GM23338 (cell line): ENCODE data around the gene TRIM52. TPM values are rescaled to one million over a fixed set of nuclear protein-coding genes. Genes with fewer than 3 reads are reported as not detected.

Source experiments
- ATAC-seq: fragments of 200-7000 bp; cut with Tn5 transposase; 3 replicates; pipeline ENCODE4 v1.9.1; 2020
- DNase-seq: peaks from one replicate; pipeline ENCODE4 v3.0.0-alpha.2; 2015; ENCODE audit warnings: low spot score
- H2AFZ ChIP-seq: fragments of 200-600 bp; sonication (generic); 2 replicates; pipeline ENCODE4 v1.8.0; 2016; ENCODE audit warnings: antibody characterized with exemption, mild to moderate bottlenecking, moderate library complexity
- H3F3A ChIP-seq: fragments of 200-600 bp; sonication (generic); replicated peaks from 2 replicates; pipeline ENCODE4 v1.8.0; 2017; ENCODE audit warnings: antibody characterized with exemption, mixed run types, low read depth
- H3K27ac ChIP-seq: fragments of 200-600 bp; sonication (generic); 2 replicates; pipeline ENCODE4 v1.6.1; 2016; ENCODE audit warnings: low read depth
- H3K27me3 ChIP-seq: fragments of 200-600 bp; sonication (generic); 2 replicates; pipeline ENCODE4 v1.8.0; 2016; ENCODE audit warnings: mild to moderate bottlenecking, mixed run types, moderate library complexity; ENCODE audit not compliant: insufficient read depth
- H3K36me3 ChIP-seq: fragments of 200-600 bp; sonication (generic); 2 replicates; pipeline ENCODE4 v1.8.0; 2016; ENCODE audit warnings: mild to moderate bottlenecking; ENCODE audit not compliant: insufficient read depth
- H3K4me1 ChIP-seq: fragments of 200-600 bp; sonication (generic); 2 replicates; pipeline ENCODE4 v1.8.0; 2016; ENCODE audit warnings: mild to moderate bottlenecking, moderate library complexity; ENCODE audit not compliant: insufficient read depth
- H3K4me2 ChIP-seq: fragments of 200-600 bp; sonication (generic); 2 replicates; pipeline ENCODE4 v1.7.1; 2017; ENCODE audit warnings: mixed run types
- H3K4me3 ChIP-seq: fragments of 200-600 bp; sonication (generic); 2 replicates; pipeline ENCODE4 v1.6.1; 2016; ENCODE audit warnings: mixed run types
- H3K79me2 ChIP-seq: fragments of 200-600 bp; sonication (generic); replicated peaks from 2 replicates; pipeline ENCODE4 v1.8.0; 2017; ENCODE audit warnings: mild to moderate bottlenecking; ENCODE audit not compliant: insufficient read depth
- H3K9me2 ChIP-seq: fragments of 200-600 bp; sonication (generic); 2 replicates; pipeline ENCODE4 v1.8.0; 2017; ENCODE audit not compliant: insufficient read depth
- H4K20me1 ChIP-seq: fragments of 200-600 bp; sonication (generic); replicated peaks from 2 replicates; pipeline ENCODE4 v1.8.0; 2017; ENCODE audit warnings: mild to moderate bottlenecking; ENCODE audit not compliant: insufficient read depth
- H3K27ac Mint-ChIP-seq: 2 replicates; pipeline ENCODE4 v1.8.0; 2020; ENCODE audit warnings: inconsistent platforms, mild to moderate bottlenecking, moderate library complexity, mixed read lengths
- H3K27me3 Mint-ChIP-seq: 3 replicates; pipeline ENCODE4 v1.8.0; 2022; ENCODE audit warnings: low read depth, mild to moderate bottlenecking, moderate library complexity, mixed read lengths, inconsistent platforms; ENCODE audit not compliant: insufficient read depth, poor library complexity
- H3K36me3 Mint-ChIP-seq: 3 replicates; pipeline ENCODE4 v1.8.0; 2021; ENCODE audit warnings: low read depth, mild to moderate bottlenecking, inconsistent platforms, moderate library complexity, mixed read lengths
- H3K4me1 Mint-ChIP-seq: 3 replicates; pipeline ENCODE4 v1.8.0; 2020; ENCODE audit warnings: mild to moderate bottlenecking, inconsistent platforms, mixed read lengths
- H3K4me3 Mint-ChIP-seq: 3 replicates; pipeline ENCODE4 v1.8.0; 2021; ENCODE audit warnings: moderate library complexity, mild to moderate bottlenecking, inconsistent platforms, mixed read lengths
- H3K9me3 Mint-ChIP-seq: 3 replicates; pipeline ENCODE4 v1.8.0; 2020; ENCODE audit warnings: moderate library complexity, mild to moderate bottlenecking, inconsistent platforms, mixed read lengths
- CREB1 ChIP-seq: fragments of 250-450 bp; sonication (Bioruptor Pico); IDR thresholded peaks from 2 replicates; pipeline ENCODE4 v1.5.0; 2020; ENCODE audit warnings: low read depth, mild to moderate bottlenecking, moderate library complexity
- EZH2 ChIP-seq: fragments of 200-600 bp; sonication (generic); IDR thresholded peaks from one replicate; pipeline ENCODE4 v1.8.0; 2017; ENCODE audit warnings: antibody characterized with exemption, mild to moderate bottlenecking, low read depth; ENCODE audit not compliant: unreplicated experiment
- EZH2phosphoT487 ChIP-seq: fragments of 200-600 bp; sonication (generic); IDR thresholded peaks from one replicate; pipeline ENCODE4 v1.8.1; 2018; ENCODE audit warnings: antibody characterized with exemption; ENCODE audit not compliant: unreplicated experiment
- JUNB ChIP-seq: IDR thresholded peaks from one replicate; pipeline ENCODE4 v1.6.1; 2016; ENCODE audit warnings: antibody characterized with exemption; ENCODE audit not compliant: unreplicated experiment
- NANOG ChIP-seq: IDR thresholded peaks from 2 replicates; pipeline ENCODE4 v1.6.1; 2016; ENCODE audit warnings: antibody characterized with exemption, borderline replicate concordance
- POLR2AphosphoS5 ChIP-seq: IDR thresholded peaks from 2 replicates; pipeline ENCODE4 v1.6.1; 2016; ENCODE audit warnings: antibody characterized with exemption, low read depth
- STAT1 ChIP-seq: IDR thresholded peaks from one replicate; pipeline ENCODE4 v1.6.1; 2016; ENCODE audit warnings: antibody characterized with exemption; ENCODE audit not compliant: unreplicated experiment
- ZNF114 ChIP-seq: fragments of 250-450 bp; sonication (Bioruptor Pico); IDR thresholded peaks from 2 replicates; pipeline ENCODE4 v1.5.0; 2020; ENCODE audit warnings: mild to moderate bottlenecking, moderate library complexity
- ZNF331 ChIP-seq: fragments of 250-450 bp; sonication (Bioruptor Pico); IDR thresholded peaks from 2 replicates; pipeline ENCODE4 v1.5.0; 2020; ENCODE audit warnings: low read depth, mild to moderate bottlenecking, moderate library complexity
- polyA plus RNA-seq: library from polyadenylated mRNA; unstranded; fragments of >200 nt; fragmentation: Nextera tagmentation; extraction: Ambion mirVana; gene quantifications from 2 replicates; pipeline ENCODE4 v1.2.1, GENCODE V29; 2016
- total RNA-seq: library from RNA; depleted of rRNA; stranded (reverse); fragments of >200 nt; shearing (Covaris generic); gene quantifications from 2 replicates; pipeline ENCODE4 v1.2.3, GENCODE V29; 2014
- TF ChIP-seq, protein P1 (sequence below): fragments of 250-450 bp; sonication (Bioruptor Pico); IDR thresholded peaks from 2 replicates; pipeline ENCODE4 v1.5.0; 2020; ENCODE audit warnings: mild to moderate bottlenecking, moderate library complexity
- TF ChIP-seq, protein P2 (sequence below): IDR thresholded peaks from one replicate; pipeline ENCODE4 v1.6.1; 2018; ENCODE audit warnings: antibody characterized with exemption; ENCODE audit not compliant: unreplicated experiment
- TF ChIP-seq, protein P3 (sequence below), 2 experiments: fragments of 200-600 bp in 1 of 2; sonication (generic) in 1 of 2; conservative IDR thresholded peaks; 2 replicates each; pipeline versions ENCODE4 v1.5.1 to v1.6.1; 2016 to 2017; ENCODE audit warnings: antibody characterized with exemption in 2 of 2, low read depth in 2 of 2, mild to moderate bottlenecking in 2 of 2, moderate library complexity in 1 of 2
- TF ChIP-seq, protein P4 (sequence below): IDR thresholded peaks from 2 replicates; pipeline ENCODE4 v1.6.1; 2016; ENCODE audit warnings: antibody characterized with exemption

TRIM52 gene
- total and polyA plus RNA-seq, 2 experiments from 2014 or later: 6.2 to 8.1 TPM

DNA sequence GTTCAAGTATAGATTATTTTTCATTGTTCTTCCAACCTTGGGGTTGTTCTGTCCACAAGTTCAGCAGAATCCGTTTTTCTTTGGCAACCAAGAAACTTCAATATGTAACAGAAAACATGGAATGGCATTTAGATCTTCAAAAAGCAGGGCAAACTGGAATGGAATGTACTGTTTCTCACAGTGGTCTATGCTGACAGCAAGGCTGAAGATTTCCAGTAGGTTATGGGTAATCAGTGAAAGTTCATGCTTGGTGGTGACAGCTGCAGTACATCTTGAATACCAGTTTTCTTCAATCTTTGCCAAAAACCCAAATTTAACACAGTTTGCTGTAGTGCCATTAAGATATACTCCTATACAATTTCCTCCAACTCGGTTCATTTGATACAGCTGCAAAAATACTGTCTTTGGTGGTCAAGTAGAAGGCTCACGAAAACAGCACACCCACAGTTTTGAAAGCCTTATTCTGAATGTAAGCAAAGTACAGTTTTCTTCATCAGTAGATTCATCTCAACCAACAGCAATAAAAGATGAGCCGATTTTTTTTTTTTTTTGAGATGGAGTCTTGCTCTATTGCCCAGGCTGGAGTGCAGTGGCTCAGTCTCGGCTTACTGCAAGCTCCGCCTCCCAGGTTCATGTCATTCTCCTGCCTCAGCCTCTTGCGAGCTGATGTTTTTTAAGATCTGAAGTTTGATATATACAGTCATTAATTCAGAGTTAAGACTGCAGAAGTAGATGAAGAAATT is 4.9 kb downstream of the TRIM52 start:
- Histone ChIP-seq H4K20me1 (peaks cover 49% of the 10 kb centered on the region), H3F3A (peaks cover 22% of the 10 kb centered on the region), H3K4me1 (peaks cover 17% of the 10 kb centered on the region), H3K4me3 (no peak overlapping the region), H3K36me3 (peaks cover 32% of the 10 kb centered on the region), H3K9me2 (no peaks in the 10 kb centered on the region), H3K27me3 (no peaks in the 10 kb centered on the region), H3K4me2 (no peak overlapping the region), H3K79me2 (peaks cover 91% of the 10 kb centered on the region), H3K27ac (no peak overlapping the region), H2AFZ (no peak overlapping the region)
- no peak overlapping the region for H3K27ac Mint-ChIP-seq
- H3K4me3 Mint-ChIP-seq: no peak overlapping the region
- peaks cover 13% of the 10 kb centered on the region for H3K27me3 Mint-ChIP-seq
- no peak for ATAC-seq
- no peak for DNase-seq
- no peaks in the 10 kb centered on the region for H3K9me3 Mint-ChIP-seq
- TF ChIP-seq NANOG (no peak), CREB1 (no peak), ZNF114 (CRISPR knock-in tag) (no peak), EZH2 (no peak), JUNB (no peak), STAT1 (no peak), ZNF331 (CRISPR knock-in tag) (no peak), POLR2AphosphoS5 (no peak), EZH2phosphoT487 (no peak)
- TF ChIP-seq, protein P1, sequence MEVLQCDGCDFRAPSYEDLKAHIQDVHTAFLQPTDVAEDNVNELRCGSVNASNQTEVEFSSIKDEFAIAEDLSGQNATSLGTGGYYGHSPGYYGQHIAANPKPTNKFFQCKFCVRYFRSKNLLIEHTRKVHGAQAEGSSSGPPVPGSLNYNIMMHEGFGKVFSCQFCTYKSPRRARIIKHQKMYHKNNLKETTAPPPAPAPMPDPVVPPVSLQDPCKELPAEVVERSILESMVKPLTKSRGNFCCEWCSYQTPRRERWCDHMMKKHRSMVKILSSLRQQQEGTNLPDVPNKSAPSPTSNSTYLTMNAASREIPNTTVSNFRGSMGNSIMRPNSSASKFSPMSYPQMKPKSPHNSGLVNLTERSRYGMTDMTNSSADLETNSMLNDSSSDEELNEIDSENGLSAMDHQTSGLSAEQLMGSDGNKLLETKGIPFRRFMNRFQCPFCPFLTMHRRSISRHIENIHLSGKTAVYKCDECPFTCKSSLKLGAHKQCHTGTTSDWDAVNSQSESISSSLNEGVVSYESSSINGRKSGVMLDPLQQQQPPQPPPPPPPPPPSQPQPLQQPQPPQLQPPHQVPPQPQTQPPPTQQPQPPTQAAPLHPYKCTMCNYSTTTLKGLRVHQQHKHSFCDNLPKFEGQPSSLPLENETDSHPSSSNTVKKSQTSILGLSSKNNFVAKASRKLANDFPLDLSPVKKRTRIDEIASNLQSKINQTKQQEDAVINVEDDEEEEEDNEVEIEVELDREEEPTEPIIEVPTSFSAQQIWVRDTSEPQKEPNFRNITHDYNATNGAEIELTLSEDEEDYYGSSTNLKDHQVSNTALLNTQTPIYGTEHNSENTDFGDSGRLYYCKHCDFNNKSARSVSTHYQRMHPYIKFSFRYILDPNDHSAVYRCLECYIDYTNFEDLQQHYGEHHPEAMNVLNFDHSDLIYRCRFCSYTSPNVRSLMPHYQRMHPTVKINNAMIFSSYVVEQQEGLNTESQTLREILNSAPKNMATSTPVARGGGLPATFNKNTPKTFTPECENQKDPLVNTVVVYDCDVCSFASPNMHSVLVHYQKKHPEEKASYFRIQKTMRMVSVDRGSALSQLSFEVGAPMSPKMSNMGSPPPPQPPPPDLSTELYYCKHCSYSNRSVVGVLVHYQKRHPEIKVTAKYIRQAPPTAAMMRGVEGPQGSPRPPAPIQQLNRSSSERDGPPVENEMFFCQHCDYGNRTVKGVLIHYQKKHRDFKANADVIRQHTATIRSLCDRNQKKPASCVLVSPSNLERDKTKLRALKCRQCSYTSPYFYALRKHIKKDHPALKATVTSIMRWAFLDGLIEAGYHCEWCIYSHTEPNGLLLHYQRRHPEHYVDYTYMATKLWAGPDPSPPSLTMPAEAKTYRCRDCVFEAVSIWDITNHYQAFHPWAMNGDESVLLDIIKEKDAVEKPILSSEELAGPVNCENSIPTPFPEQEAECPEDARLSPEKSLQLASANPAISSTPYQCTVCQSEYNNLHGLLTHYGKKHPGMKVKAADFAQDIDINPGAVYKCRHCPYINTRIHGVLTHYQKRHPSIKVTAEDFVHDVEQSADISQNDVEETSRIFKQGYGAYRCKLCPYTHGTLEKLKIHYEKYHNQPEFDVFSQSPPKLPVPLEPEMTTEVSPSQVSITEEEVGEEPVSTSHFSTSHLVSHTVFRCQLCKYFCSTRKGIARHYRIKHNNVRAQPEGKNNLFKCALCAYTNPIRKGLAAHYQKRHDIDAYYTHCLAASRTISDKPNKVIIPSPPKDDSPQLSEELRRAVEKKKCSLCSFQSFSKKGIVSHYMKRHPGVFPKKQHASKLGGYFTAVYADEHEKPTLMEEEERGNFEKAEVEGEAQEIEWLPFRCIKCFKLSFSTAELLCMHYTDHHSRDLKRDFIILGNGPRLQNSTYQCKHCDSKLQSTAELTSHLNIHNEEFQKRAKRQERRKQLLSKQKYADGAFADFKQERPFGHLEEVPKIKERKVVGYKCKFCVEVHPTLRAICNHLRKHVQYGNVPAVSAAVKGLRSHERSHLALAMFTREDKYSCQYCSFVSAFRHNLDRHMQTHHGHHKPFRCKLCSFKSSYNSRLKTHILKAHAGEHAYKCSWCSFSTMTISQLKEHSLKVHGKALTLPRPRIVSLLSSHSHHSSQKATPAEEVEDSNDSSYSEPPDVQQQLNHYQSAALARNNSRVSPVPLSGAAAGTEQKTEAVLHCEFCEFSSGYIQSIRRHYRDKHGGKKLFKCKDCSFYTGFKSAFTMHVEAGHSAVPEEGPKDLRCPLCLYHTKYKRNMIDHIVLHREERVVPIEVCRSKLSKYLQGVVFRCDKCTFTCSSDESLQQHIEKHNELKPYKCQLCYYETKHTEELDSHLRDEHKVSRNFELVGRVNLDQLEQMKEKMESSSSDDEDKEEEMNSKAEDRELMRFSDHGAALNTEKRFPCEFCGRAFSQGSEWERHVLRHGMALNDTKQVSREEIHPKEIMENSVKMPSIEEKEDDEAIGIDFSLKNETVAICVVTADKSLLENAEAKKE: no peak
- TF ChIP-seq, protein P2, sequence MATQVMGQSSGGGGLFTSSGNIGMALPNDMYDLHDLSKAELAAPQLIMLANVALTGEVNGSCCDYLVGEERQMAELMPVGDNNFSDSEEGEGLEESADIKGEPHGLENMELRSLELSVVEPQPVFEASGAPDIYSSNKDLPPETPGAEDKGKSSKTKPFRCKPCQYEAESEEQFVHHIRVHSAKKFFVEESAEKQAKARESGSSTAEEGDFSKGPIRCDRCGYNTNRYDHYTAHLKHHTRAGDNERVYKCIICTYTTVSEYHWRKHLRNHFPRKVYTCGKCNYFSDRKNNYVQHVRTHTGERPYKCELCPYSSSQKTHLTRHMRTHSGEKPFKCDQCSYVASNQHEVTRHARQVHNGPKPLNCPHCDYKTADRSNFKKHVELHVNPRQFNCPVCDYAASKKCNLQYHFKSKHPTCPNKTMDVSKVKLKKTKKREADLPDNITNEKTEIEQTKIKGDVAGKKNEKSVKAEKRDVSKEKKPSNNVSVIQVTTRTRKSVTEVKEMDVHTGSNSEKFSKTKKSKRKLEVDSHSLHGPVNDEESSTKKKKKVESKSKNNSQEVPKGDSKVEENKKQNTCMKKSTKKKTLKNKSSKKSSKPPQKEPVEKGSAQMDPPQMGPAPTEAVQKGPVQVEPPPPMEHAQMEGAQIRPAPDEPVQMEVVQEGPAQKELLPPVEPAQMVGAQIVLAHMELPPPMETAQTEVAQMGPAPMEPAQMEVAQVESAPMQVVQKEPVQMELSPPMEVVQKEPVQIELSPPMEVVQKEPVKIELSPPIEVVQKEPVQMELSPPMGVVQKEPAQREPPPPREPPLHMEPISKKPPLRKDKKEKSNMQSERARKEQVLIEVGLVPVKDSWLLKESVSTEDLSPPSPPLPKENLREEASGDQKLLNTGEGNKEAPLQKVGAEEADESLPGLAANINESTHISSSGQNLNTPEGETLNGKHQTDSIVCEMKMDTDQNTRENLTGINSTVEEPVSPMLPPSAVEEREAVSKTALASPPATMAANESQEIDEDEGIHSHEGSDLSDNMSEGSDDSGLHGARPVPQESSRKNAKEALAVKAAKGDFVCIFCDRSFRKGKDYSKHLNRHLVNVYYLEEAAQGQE: no peak
- TF ChIP-seq, protein P3, sequence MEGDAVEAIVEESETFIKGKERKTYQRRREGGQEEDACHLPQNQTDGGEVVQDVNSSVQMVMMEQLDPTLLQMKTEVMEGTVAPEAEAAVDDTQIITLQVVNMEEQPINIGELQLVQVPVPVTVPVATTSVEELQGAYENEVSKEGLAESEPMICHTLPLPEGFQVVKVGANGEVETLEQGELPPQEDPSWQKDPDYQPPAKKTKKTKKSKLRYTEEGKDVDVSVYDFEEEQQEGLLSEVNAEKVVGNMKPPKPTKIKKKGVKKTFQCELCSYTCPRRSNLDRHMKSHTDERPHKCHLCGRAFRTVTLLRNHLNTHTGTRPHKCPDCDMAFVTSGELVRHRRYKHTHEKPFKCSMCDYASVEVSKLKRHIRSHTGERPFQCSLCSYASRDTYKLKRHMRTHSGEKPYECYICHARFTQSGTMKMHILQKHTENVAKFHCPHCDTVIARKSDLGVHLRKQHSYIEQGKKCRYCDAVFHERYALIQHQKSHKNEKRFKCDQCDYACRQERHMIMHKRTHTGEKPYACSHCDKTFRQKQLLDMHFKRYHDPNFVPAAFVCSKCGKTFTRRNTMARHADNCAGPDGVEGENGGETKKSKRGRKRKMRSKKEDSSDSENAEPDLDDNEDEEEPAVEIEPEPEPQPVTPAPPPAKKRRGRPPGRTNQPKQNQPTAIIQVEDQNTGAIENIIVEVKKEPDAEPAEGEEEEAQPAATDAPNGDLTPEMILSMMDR (conservative IDR thresholded peaks at IDR 0.05; ENCODE audit: low read depth in 2 of 2): no peak
- TF ChIP-seq, protein P4, sequence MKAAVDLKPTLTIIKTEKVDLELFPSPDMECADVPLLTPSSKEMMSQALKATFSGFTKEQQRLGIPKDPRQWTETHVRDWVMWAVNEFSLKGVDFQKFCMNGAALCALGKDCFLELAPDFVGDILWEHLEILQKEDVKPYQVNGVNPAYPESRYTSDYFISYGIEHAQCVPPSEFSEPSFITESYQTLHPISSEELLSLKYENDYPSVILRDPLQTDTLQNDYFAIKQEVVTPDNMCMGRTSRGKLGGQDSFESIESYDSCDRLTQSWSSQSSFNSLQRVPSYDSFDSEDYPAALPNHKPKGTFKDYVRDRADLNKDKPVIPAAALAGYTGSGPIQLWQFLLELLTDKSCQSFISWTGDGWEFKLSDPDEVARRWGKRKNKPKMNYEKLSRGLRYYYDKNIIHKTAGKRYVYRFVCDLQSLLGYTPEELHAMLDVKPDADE: no peak
- H3K4me1 Mint-ChIP-seq: peaks cover 23% of the 10 kb centered on the region
- peaks cover 41% of the 10 kb centered on the region for H3K36me3 Mint-ChIP-seq
